GM12865 (cell line): ENCODE data around the gene SLC27A5.
"Not testable (repeated sequence)": the region's sequence is repeated elsewhere in the genome, so short reads cannot be mapped to it uniquely, and the experiment has no call there.

Experiments
- DNase-seq: peaks from one replicate; pipeline ENCODE4 v3.0.0; 2010; ENCODE audit warnings: low read depth
- H3K4me3 ChIP-seq: 2 replicates; pipeline ENCODE4 v1.5.1; 2011; ENCODE audit warnings: mild to moderate bottlenecking, low read depth, low read length, control low read depth
- CTCF ChIP-seq: IDR thresholded peaks from 2 replicates; pipeline ENCODE4 v1.5.1; 2011; ENCODE audit warnings: low read length, control low read depth, low read depth, inconsistent platforms; ENCODE audit not compliant: insufficient read depth; ENCODE audit errors: missing control alignments

The SLC27A5 gene

GRCh38 chr19:58473775-58474174 is 38.0 kb downstream of the SLC27A5 start:
- no peak for TF ChIP-seq CTCF
- DNase-seq: no peak
- H3K4me3 ChIP-seq: no peak overlapping the region

- no peak for TF ChIP-seq CTCF
- H3K4me3 ChIP-seq: no peak overlapping the region
- no peak for DNase-seq
Measured at GRCh38 chr19:58471736-58472135, 40.1 kb downstream of the SLC27A5 start.

- H3K4me3 ChIP-seq, DNase-seq: not testable (repeated sequence)
Measured at GRCh38 chr19:58470837-58471543, 40.8 kb downstream of the SLC27A5 start.

- TF ChIP-seq CTCF: no peak
- H3K4me3 ChIP-seq: no peak overlapping the region
- DNase-seq: no peak
Measured at GRCh38 chr19:58469241-58470013, 42.4 kb downstream of the SLC27A5 start.

GRCh38 chr19:58468216-58468839 is 43.5 kb downstream of the SLC27A5 start:
- no peak for DNase-seq
- TF ChIP-seq CTCF: no peak
- H3K4me3 ChIP-seq: peak overlapping the region; percentile 34; the same call in 1 of the 2 replicates

- H3K4me3 ChIP-seq: peak within 1 kb of the TSS; percentile 76
- peak; percentile 98 for DNase-seq
- TF ChIP-seq CTCF: no peak
Measured at GRCh38 chr19:58466760-58467589, 44.8 kb downstream of the SLC27A5 start, which contains the start of gene ZNF324. TSS of gene ZNF324 (plus strand) at chr19:58467080. CDS start at chr19:58469186, 2,106 bp downstream.
